GM23338 (cell line): ENCODE measurements around the gene MYO1F. TPM values are rescaled to one million over a fixed set of nuclear protein-coding genes. Genes with fewer than 3 reads are reported as not detected.

Experiments
- ATAC-seq: fragments of 200-7000 bp; cut with Tn5 transposase; 3 replicates; pipeline ENCODE4 v1.9.1; 2020
- DNase-seq: peaks from one replicate; pipeline ENCODE4 v3.0.0-alpha.2; 2015; ENCODE audit warnings: low spot score
- H2AFZ ChIP-seq: fragments of 200-600 bp; sonication (generic); 2 replicates; pipeline ENCODE4 v1.8.0; 2016; ENCODE audit warnings: antibody characterized with exemption, mild to moderate bottlenecking, moderate library complexity
- H3F3A ChIP-seq: fragments of 200-600 bp; sonication (generic); replicated peaks from 2 replicates; pipeline ENCODE4 v1.8.0; 2017; ENCODE audit warnings: antibody characterized with exemption, mixed run types, low read depth
- H3K27ac ChIP-seq: fragments of 200-600 bp; sonication (generic); 2 replicates; pipeline ENCODE4 v1.6.1; 2016; ENCODE audit warnings: low read depth
- H3K27me3 ChIP-seq: fragments of 200-600 bp; sonication (generic); 2 replicates; pipeline ENCODE4 v1.8.0; 2016; ENCODE audit warnings: mild to moderate bottlenecking, mixed run types, moderate library complexity; ENCODE audit not compliant: insufficient read depth
- H3K36me3 ChIP-seq: fragments of 200-600 bp; sonication (generic); 2 replicates; pipeline ENCODE4 v1.8.0; 2016; ENCODE audit warnings: mild to moderate bottlenecking; ENCODE audit not compliant: insufficient read depth
- H3K4me1 ChIP-seq: fragments of 200-600 bp; sonication (generic); 2 replicates; pipeline ENCODE4 v1.8.0; 2016; ENCODE audit warnings: mild to moderate bottlenecking, moderate library complexity; ENCODE audit not compliant: insufficient read depth
- H3K4me2 ChIP-seq: fragments of 200-600 bp; sonication (generic); 2 replicates; pipeline ENCODE4 v1.7.1; 2017; ENCODE audit warnings: mixed run types
- H3K4me3 ChIP-seq: fragments of 200-600 bp; sonication (generic); 2 replicates; pipeline ENCODE4 v1.6.1; 2016; ENCODE audit warnings: mixed run types
- H3K79me2 ChIP-seq: fragments of 200-600 bp; sonication (generic); replicated peaks from 2 replicates; pipeline ENCODE4 v1.8.0; 2017; ENCODE audit warnings: mild to moderate bottlenecking; ENCODE audit not compliant: insufficient read depth
- H3K9me2 ChIP-seq: fragments of 200-600 bp; sonication (generic); 2 replicates; pipeline ENCODE4 v1.8.0; 2017; ENCODE audit not compliant: insufficient read depth
- H4K20me1 ChIP-seq: fragments of 200-600 bp; sonication (generic); replicated peaks from 2 replicates; pipeline ENCODE4 v1.8.0; 2017; ENCODE audit warnings: mild to moderate bottlenecking; ENCODE audit not compliant: insufficient read depth
- H3K27ac Mint-ChIP-seq: 2 replicates; pipeline ENCODE4 v1.8.0; 2020; ENCODE audit warnings: inconsistent platforms, mild to moderate bottlenecking, moderate library complexity, mixed read lengths
- H3K27me3 Mint-ChIP-seq: 3 replicates; pipeline ENCODE4 v1.8.0; 2022; ENCODE audit warnings: low read depth, mild to moderate bottlenecking, moderate library complexity, mixed read lengths, inconsistent platforms; ENCODE audit not compliant: insufficient read depth, poor library complexity
- H3K36me3 Mint-ChIP-seq: 3 replicates; pipeline ENCODE4 v1.8.0; 2021; ENCODE audit warnings: low read depth, mild to moderate bottlenecking, inconsistent platforms, moderate library complexity, mixed read lengths
- H3K4me1 Mint-ChIP-seq: 3 replicates; pipeline ENCODE4 v1.8.0; 2020; ENCODE audit warnings: mild to moderate bottlenecking, inconsistent platforms, mixed read lengths
- H3K4me3 Mint-ChIP-seq: 3 replicates; pipeline ENCODE4 v1.8.0; 2021; ENCODE audit warnings: moderate library complexity, mild to moderate bottlenecking, inconsistent platforms, mixed read lengths
- H3K9me3 Mint-ChIP-seq: 3 replicates; pipeline ENCODE4 v1.8.0; 2020; ENCODE audit warnings: moderate library complexity, mild to moderate bottlenecking, inconsistent platforms, mixed read lengths
- CREB1 ChIP-seq: fragments of 250-450 bp; sonication (Bioruptor Pico); IDR thresholded peaks from 2 replicates; pipeline ENCODE4 v1.5.0; 2020; ENCODE audit warnings: low read depth, mild to moderate bottlenecking, moderate library complexity
- CTCF ChIP-seq, 2 experiments: fragments of 200-600 bp in 1 of 2; sonication (generic) in 1 of 2; conservative IDR thresholded peaks; 2 replicates each; pipeline versions ENCODE4 v1.5.1 to v1.6.1; 2016 to 2017; ENCODE audit warnings: antibody characterized with exemption in 2 of 2, low read depth in 2 of 2, mild to moderate bottlenecking in 2 of 2, moderate library complexity in 1 of 2
- NANOG ChIP-seq: IDR thresholded peaks from 2 replicates; pipeline ENCODE4 v1.6.1; 2016; ENCODE audit warnings: antibody characterized with exemption, borderline replicate concordance
- ZNF114 ChIP-seq: fragments of 250-450 bp; sonication (Bioruptor Pico); IDR thresholded peaks from 2 replicates; pipeline ENCODE4 v1.5.0; 2020; ENCODE audit warnings: mild to moderate bottlenecking, moderate library complexity
- ZNF331 ChIP-seq: fragments of 250-450 bp; sonication (Bioruptor Pico); IDR thresholded peaks from 2 replicates; pipeline ENCODE4 v1.5.0; 2020; ENCODE audit warnings: low read depth, mild to moderate bottlenecking, moderate library complexity
- ZNF462 ChIP-seq: fragments of 250-450 bp; sonication (Bioruptor Pico); IDR thresholded peaks from 2 replicates; pipeline ENCODE4 v1.5.0; 2020; ENCODE audit warnings: mild to moderate bottlenecking, moderate library complexity
- polyA plus RNA-seq: library from polyadenylated mRNA; unstranded; fragments of >200 nt; fragmentation: Nextera tagmentation; extraction: Ambion mirVana; gene quantifications from 2 replicates; pipeline ENCODE4 v1.2.1, GENCODE V29; 2016
- total RNA-seq: library from RNA; depleted of rRNA; stranded (reverse); fragments of >200 nt; shearing (Covaris generic); gene quantifications from 2 replicates; pipeline ENCODE4 v1.2.3, GENCODE V29; 2014

Gene MYO1F
- total and polyA plus RNA-seq, 2 experiments from 2014 or later, result 3.9 to 5.7 TPM

GRCh38 chr19:8592231-8593009, 15.2 kb upstream of the MYO1F start (continued):
- no peak for TF ChIP-seq ZNF462 (CRISPR knock-in tag)

- DNase-seq, result no peak
- H3K4me2 ChIP-seq, result no peak overlapping the region
- no peak overlapping the region for H3K27ac ChIP-seq
- no peak for ATAC-seq
- no peaks in the 10 kb centered on the region for H3K79me2 ChIP-seq
- 0 out of 2 replicates have a peak, but pooled peaks cover 3% of the 10 kb centered on the region for H4K20me1 ChIP-seq
- Mint-ChIP-seq H3K4me3 (no peak overlapping the region), H3K9me3 (peaks cover 11% of the 10 kb centered on the region), H3K4me1 (peaks cover 13% of the 10 kb centered on the region), H3K27me3 (peaks cover 28% of the 10 kb centered on the region), H3K27ac (no peak overlapping the region), H3K36me3 (peaks cover 13% of the 10 kb centered on the region)
- H3K4me1 ChIP-seq, result peaks cover 16% of the 10 kb centered on the region
- no peaks in the 10 kb centered on the region for H3K36me3 ChIP-seq
- H3F3A ChIP-seq, result peaks cover 11% of the 10 kb centered on the region; the same call in 1 of the 2 replicates
- H3K27me3 ChIP-seq, result peaks cover 19% of the 10 kb centered on the region
- no peaks in the 10 kb centered on the region for H3K9me2 ChIP-seq
- no peak overlapping the region for H2AFZ ChIP-seq
- H3K4me3 ChIP-seq, result no peak overlapping the region
- TF ChIP-seq ZNF114 (CRISPR knock-in tag) (no peak), CREB1 (no peak), NANOG (no peak), CTCF (conservative IDR thresholded peaks at IDR 0.05; ENCODE audit: low read depth in 2 of 2) (no peak), ZNF462 (CRISPR knock-in tag) (no peak), ZNF331 (no peak)
These were observed 12.0 kb upstream of the MYO1F start for GRCh38 chr19:8589177-8589714.
